GM23248 (cell line): ENCODE results near the gene HDC. TPM values are rescaled to one million over a fixed set of nuclear protein-coding genes. Genes with fewer than 3 reads are reported as not detected.

Experiments used
- DNase-seq: peaks from one replicate; pipeline ENCODE4 v3.0.0-alpha.2; 2015
- H2AFZ ChIP-seq: fragments of 200-600 bp; sonication (generic); 2 replicates; pipeline ENCODE4 v1.6.1; 2016; ENCODE audit warnings: antibody characterized with exemption
- H3F3A ChIP-seq: fragments of 200-600 bp; sonication (generic); 2 replicates; pipeline ENCODE4 v1.6.1; 2016; ENCODE audit warnings: mild to moderate bottlenecking, antibody characterized with exemption, mixed run types; ENCODE audit not compliant: insufficient read depth
- H3K27ac ChIP-seq: fragments of 200-600 bp; sonication (generic); 2 replicates; pipeline ENCODE4 v1.5.1; 2016; ENCODE audit warnings: mild to moderate bottlenecking
- H3K27me3 ChIP-seq: fragments of 200-600 bp; sonication (generic); replicated peaks from 2 replicates; pipeline ENCODE4 v1.6.1; 2016; ENCODE audit warnings: mild to moderate bottlenecking; ENCODE audit not compliant: insufficient read depth
- H3K36me3 ChIP-seq: fragments of 200-600 bp; sonication (generic); 2 replicates; pipeline ENCODE4 v1.6.1; 2016; ENCODE audit warnings: low read depth, mild to moderate bottlenecking
- H3K4me1 ChIP-seq: fragments of 200-600 bp; sonication (generic); 2 replicates; pipeline ENCODE4 v1.6.1; 2016; ENCODE audit warnings: mild to moderate bottlenecking; ENCODE audit not compliant: insufficient read depth
- H3K4me2 ChIP-seq: fragments of 200-600 bp; sonication (generic); one replicate; pipeline ENCODE4 v1.6.1; 2016; ENCODE audit warnings: mild to moderate bottlenecking; ENCODE audit not compliant: unreplicated experiment
- H3K4me3 ChIP-seq: fragments of 200-600 bp; sonication (generic); 2 replicates; pipeline ENCODE4 v1.5.1; 2016; ENCODE audit warnings: mild to moderate bottlenecking
- H3K79me2 ChIP-seq: fragments of 200-600 bp; sonication (generic); 2 replicates; pipeline ENCODE4 v1.6.1; 2016; ENCODE audit warnings: mild to moderate bottlenecking; ENCODE audit not compliant: insufficient read depth
- H3K9ac ChIP-seq: fragments of 200-600 bp; sonication (generic); 2 replicates; pipeline ENCODE4 v1.6.1; 2016; ENCODE audit warnings: mild to moderate bottlenecking
- H3K9me2 ChIP-seq: fragments of 200-600 bp; sonication (generic); 2 replicates; pipeline ENCODE4 v1.6.1; 2016; ENCODE audit warnings: mixed run types, mild to moderate bottlenecking, moderate library complexity; ENCODE audit not compliant: insufficient read depth
- H3K9me3 ChIP-seq: fragments of 200-600 bp; sonication (generic); one replicate; pipeline ENCODE4 v1.6.1; 2017; ENCODE audit warnings: low read depth
- H4K20me1 ChIP-seq: fragments of 200-600 bp; sonication (generic); 2 replicates; pipeline ENCODE4 v1.6.0; 2016; ENCODE audit not compliant: insufficient read depth
- EZH2 ChIP-seq: fragments of 200-600 bp; sonication (generic); IDR thresholded peaks from 2 replicates; pipeline ENCODE4 v1.6.1; 2018; ENCODE audit warnings: antibody characterized with exemption, mild to moderate bottlenecking; ENCODE audit not compliant: insufficient read depth, poor library complexity, severe bottlenecking
- EZH2phosphoT487 ChIP-seq: fragments of 200-600 bp; sonication (generic); IDR thresholded peaks from 2 replicates; pipeline ENCODE4 v1.6.1; 2018; ENCODE audit warnings: antibody characterized with exemption, moderate library complexity, mild to moderate bottlenecking, low read depth; ENCODE audit not compliant: insufficient read depth
- WGBS, 2 experiments: methylation state at CpG; one replicate each; pipeline ENCODE4 v1.1.6; 2015 to 2017; ENCODE audit warnings: low lambda C conversion rate in 2 of 2, low coverage in 1 of 2; ENCODE audit errors: missing lambda C conversion rate in 2 of 2; 5-methylcytosine and 5-hydroxymethylcytosine counted together
- in situ Hi-C: fragments of 300-500 bp; cut with MboI; formaldehyde crosslinking; loops from 2 replicates; pipeline ENCODE4 v1.15.0; 2020
- polyA plus RNA-seq: library from polyadenylated mRNA; unstranded; fragments of >200 nt; fragmentation: Nextera tagmentation; extraction: Ambion mirVana; gene quantifications from 2 replicates; pipeline ENCODE4 v1.2.1, GENCODE V29; 2016
- total RNA-seq: library from RNA; depleted of rRNA; stranded (reverse); fragments of >200 nt; shearing (Covaris generic); gene quantifications from 2 replicates; pipeline ENCODE4 v1.2.3, GENCODE V29; 2014

HDC gene
- total and polyA plus RNA-seq, 2 experiments from 2014 or later: not detected

- no peak for TF ChIP-seq EZH2phosphoT487
- no peak for TF ChIP-seq EZH2
- H4K20me1 ChIP-seq: no peaks in the 10 kb centered on the region
- no peaks in the 10 kb centered on the region for H3K27me3 ChIP-seq
- WGBS, 2 experiments: 98% methylated on average over 6 of the region's 6 CpGs
- no peak overlapping the region for H2AFZ ChIP-seq
- H3K9me2 ChIP-seq: no peaks in the 10 kb centered on the region
- no peak for DNase-seq
- no peak overlapping the region for H3K4me3 ChIP-seq
- H3K4me1 ChIP-seq: no peaks in the 10 kb centered on the region
- H3K9me3 ChIP-seq: no peaks in the 10 kb centered on the region
- in situ Hi-C loops: no loop called here
- no peak overlapping the region for H3K9ac ChIP-seq
- no peak overlapping the region for H3K27ac ChIP-seq
- H3F3A ChIP-seq: no peaks in the 10 kb centered on the region
- peaks cover 13% of the 10 kb centered on the region for H3K36me3 ChIP-seq
- H3K4me2 ChIP-seq: no peak overlapping the region
- H3K79me2 ChIP-seq: no peaks in the 10 kb centered on the region
These were observed 22.0 kb upstream of the HDC start for GRCh38 chr15:50287324-50288116.

- H4K20me1 ChIP-seq: no peaks in the 10 kb centered on the region
- WGBS, 2 experiments: 96% methylated on average over 4 to 5 of the region's 5 CpGs
- no peaks in the 10 kb centered on the region for H3K9me3 ChIP-seq
These were observed 15.9 kb upstream of the HDC start for GRCh38 chr15:50281427-50281826.

GRCh38 chr15:50280271-50280670 lies 14.7 kb upstream of the HDC start:
- no peak overlapping the region for H3K4me2 ChIP-seq
- no peaks in the 10 kb centered on the region for H3K27me3 ChIP-seq
- no peaks in the 10 kb centered on the region for H3K4me1 ChIP-seq
- in situ Hi-C loops: no loop called here
- no peak for DNase-seq
- 98 to 100% methylated on average over 3 of the region's 3 CpGs for WGBS, 2 experiments
- H3K9me2 ChIP-seq: no peaks in the 10 kb centered on the region
- no peak for TF ChIP-seq EZH2phosphoT487
- H3K9me3 ChIP-seq: no peaks in the 10 kb centered on the region
- H3K79me2 ChIP-seq: no peaks in the 10 kb centered on the region
- H3K27ac ChIP-seq: no peak overlapping the region
- H3K9ac ChIP-seq: no peak overlapping the region
- H2AFZ ChIP-seq: no peak overlapping the region
- H4K20me1 ChIP-seq: no peaks in the 10 kb centered on the region
- H3K4me3 ChIP-seq: no peak overlapping the region
- no peaks in the 10 kb centered on the region for H3F3A ChIP-seq
- H3K36me3 ChIP-seq: no peaks in the 10 kb centered on the region; the same call in 1 of the 2 replicates

More at GRCh38 chr15:50281427-50281826, 15.9 kb upstream of the HDC start:
- Histone ChIP-seq H3K4me1 (no peaks in the 10 kb centered on the region), H3F3A (no peaks in the 10 kb centered on the region), H2AFZ (no peak overlapping the region), H3K79me2 (no peaks in the 10 kb centered on the region), H3K9ac (no peak overlapping the region), H3K4me2 (no peak overlapping the region), H3K27ac (no peak overlapping the region), H3K27me3 (no peaks in the 10 kb centered on the region), H3K9me2 (no peaks in the 10 kb centered on the region), H3K36me3 (peaks cover 7% of the 10 kb centered on the region), H3K4me3 (no peak overlapping the region)
- TF ChIP-seq EZH2phosphoT487: no peak
- TF ChIP-seq EZH2: no peak
- in situ Hi-C loops: no loop called here
- DNase-seq: no peak

GRCh38 chr15:50278496-50278895 lies 13.0 kb upstream of the HDC start:
- no peaks in the 10 kb centered on the region for H3F3A ChIP-seq
- no peaks in the 10 kb centered on the region for H3K36me3 ChIP-seq
- in situ Hi-C loops: no loop called here
- H3K9me3 ChIP-seq: no peaks in the 10 kb centered on the region
- H3K9me2 ChIP-seq: no peaks in the 10 kb centered on the region
- no peak for DNase-seq
- TF ChIP-seq EZH2 (no peak), EZH2phosphoT487 (no peak)
- no peak overlapping the region for H3K27ac ChIP-seq
- H2AFZ ChIP-seq: no peak overlapping the region
- 96 to 100% methylated on average over 4 of the region's 4 CpGs for WGBS, 2 experiments
- H3K9ac ChIP-seq: no peak overlapping the region
- H3K4me2 ChIP-seq: no peak overlapping the region
- H4K20me1 ChIP-seq: no peaks in the 10 kb centered on the region
- H3K79me2 ChIP-seq: no peaks in the 10 kb centered on the region
- H3K27me3 ChIP-seq: no peaks in the 10 kb centered on the region
- no peaks in the 10 kb centered on the region for H3K4me1 ChIP-seq
- no peak overlapping the region for H3K4me3 ChIP-seq

- no peak for DNase-seq
- 98 to 100% methylated on average over 1 of the region's 1 CpG for WGBS, 2 experiments
- no peaks in the 10 kb centered on the region for H3K79me2 ChIP-seq
- H3K4me3 ChIP-seq: no peak overlapping the region
- H3F3A ChIP-seq: no peaks in the 10 kb centered on the region
- H3K4me2 ChIP-seq: no peak overlapping the region
- no peaks in the 10 kb centered on the region for H3K36me3 ChIP-seq
- no peak overlapping the region for H3K9ac ChIP-seq
- no peak overlapping the region for H3K27ac ChIP-seq
- no peaks in the 10 kb centered on the region for H3K4me1 ChIP-seq
- no peak overlapping the region for H2AFZ ChIP-seq
- H3K9me3 ChIP-seq: no peaks in the 10 kb centered on the region
- no peaks in the 10 kb centered on the region for H3K9me2 ChIP-seq
- no peak for TF ChIP-seq EZH2phosphoT487
- no peaks in the 10 kb centered on the region for H3K27me3 ChIP-seq
- no peaks in the 10 kb centered on the region for H4K20me1 ChIP-seq
- in situ Hi-C loops: no loop called here
These were observed 11.8 kb upstream of the HDC start for GRCh38 chr15:50277370-50277769.
